Choroid plexus epithelial cell (primary cell): ENCODE results near the gene PLCB2.

ENCODE experiments used
- DNase-seq: peaks from one replicate; pipeline ENCODE4 v3.0.0-alpha.2; 2010; ENCODE audit warnings: low read depth
- H3K4me3 ChIP-seq: 2 replicates; pipeline ENCODE4 v1.5.1; 2011; ENCODE audit warnings: low read depth, mild to moderate bottlenecking, control low read depth, low read length, moderate library complexity
- CTCF ChIP-seq: conservative IDR thresholded peaks from 2 replicates; pipeline ENCODE4 v1.5.1; 2011; ENCODE audit warnings: low read depth, mild to moderate bottlenecking, control low read depth, inconsistent platforms, low read length, moderate library complexity

The PLCB2 gene

GRCh38 chr15:40301467-40302179 lies 6.1 kb downstream of the PLCB2 start:
- H3K4me3 ChIP-seq, result no peak overlapping the region
- TF ChIP-seq CTCF, result no peak
- DNase-seq, result no peak

DNA sequence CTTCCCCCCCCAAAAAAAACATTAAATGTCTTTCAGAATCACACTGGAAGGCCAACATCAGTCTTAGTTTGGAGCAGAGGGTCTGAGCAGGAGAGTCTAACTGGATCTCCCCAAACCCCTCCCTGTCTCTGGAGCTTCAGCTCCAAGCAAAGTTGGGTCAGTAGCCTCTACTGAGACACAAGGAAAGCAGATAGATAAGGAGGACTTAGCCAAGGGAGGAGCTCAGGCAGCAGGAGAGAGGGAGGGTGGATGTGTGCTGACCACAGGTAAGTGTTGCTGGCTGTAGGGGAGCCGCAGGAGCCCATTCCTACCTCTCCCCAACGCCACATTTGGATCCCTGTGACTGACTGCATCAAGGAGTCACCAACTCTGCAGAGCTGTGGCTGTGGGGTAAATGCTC lies 7.0 kb downstream of the PLCB2 start:
- TF ChIP-seq CTCF, result no peak
- no peak overlapping the region for H3K4me3 ChIP-seq
- no peak for DNase-seq

DNA sequence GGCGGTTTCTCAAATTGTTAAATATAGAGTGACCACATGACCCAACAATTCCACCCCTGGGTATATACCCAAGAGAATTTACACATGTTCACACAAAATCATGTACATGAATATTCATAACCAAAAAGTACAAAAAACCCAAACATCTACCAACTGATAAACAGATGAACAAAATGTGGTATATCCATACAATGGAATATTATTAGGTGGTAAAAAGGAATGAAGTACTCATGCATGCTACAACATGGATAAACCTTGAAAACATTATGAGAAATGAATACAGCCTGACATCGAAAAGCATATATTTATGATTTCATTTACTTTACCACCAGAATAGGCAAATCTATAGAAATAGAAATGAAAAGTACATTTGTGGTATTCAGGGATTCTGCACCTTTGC lies 7.4 kb downstream of the PLCB2 start:
- H3K4me3 ChIP-seq, result no peak overlapping the region
- no peak for DNase-seq
- no peak for TF ChIP-seq CTCF

DNA sequence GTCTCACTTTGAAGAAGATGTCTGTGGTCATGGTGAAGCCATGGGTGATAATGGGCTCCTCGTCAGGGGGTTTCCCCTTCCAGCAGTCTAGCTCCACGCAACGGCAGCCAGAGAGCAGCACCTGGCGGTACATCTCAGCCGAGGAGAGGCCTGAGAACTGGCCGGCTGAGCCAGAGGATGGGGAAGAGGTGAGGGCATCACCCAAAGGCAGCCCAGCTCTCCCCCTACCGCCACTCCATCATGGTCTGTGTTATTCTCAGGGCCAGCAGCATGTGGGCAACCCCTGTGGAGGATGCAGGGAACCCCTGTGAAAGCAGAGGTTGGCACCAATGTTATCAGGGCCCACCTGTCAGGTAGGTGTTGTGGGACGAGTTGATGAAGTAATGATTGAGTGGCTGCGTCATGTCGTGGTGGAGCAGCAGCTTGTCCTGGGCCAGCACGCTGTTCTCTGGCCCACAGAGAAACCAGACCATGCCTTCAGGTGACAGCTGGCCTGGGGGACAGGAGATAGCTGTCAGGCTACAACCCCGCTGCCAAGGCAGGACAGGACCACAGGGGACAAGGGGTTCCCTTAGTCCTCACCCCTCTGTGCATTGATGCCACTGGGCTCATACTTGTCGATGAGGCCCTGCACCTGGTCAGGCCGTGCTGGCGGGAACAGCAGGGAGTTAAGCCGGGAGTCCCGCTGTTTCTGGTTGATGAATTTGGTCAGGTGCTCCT lies 9.4 kb downstream of the PLCB2 start:
- no peak for DNase-seq
- no peak for TF ChIP-seq CTCF
- no peak overlapping the region for H3K4me3 ChIP-seq

GRCh38 chr15:40297356-40297755 lies 10.4 kb downstream of the PLCB2 start:
- no peak for TF ChIP-seq CTCF
- no peak for DNase-seq
- H3K4me3 ChIP-seq, result no peak overlapping the region

DNA sequence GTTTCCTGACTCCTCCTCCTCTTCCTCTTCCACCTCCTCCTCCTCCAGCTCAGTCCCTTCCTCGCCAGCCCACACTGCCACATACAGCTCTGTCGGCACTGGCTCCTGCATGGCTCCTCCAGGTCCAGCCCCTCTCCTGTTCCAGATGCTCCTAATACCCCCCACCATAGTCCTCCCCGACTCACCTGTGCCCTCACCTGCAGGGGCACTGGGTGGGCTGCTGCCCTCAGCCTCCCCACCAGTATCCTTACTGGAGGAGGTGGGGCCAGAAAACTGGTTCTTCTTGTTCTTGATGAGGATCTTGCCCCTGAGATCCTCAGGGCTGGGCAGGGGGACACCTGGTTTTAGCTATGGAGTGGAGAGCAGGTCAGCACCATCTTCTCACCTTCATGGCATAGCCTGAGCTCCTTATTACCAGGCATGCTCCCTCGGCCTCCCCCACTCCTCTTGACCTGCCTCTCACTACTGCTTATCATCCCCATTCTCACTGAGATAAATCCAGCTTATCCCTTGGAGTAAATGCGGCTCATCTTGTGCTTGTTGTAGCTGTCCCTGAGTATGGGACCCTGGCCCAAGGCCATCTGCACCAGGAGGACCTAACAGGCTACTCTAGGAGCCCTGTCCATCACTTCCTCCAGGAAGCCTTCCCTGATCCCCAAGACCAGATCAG lies 11.0 kb downstream of the PLCB2 start:
- no peak for DNase-seq
- H3K4me3 ChIP-seq, result no peak overlapping the region
- no peak for TF ChIP-seq CTCF
